SK-N-MC (cell line): ENCODE results near the gene SPATA2L.
"Not testable (repeated sequence)": the region's sequence is repeated elsewhere in the genome, so short reads cannot be mapped to it uniquely, and the experiment has no call there.

Experiments used
- DNase-seq: peaks from one replicate; pipeline ENCODE4 v3.0.0-alpha.2; 2011; ENCODE audit warnings: low read depth, low spot score
- H3K27ac ChIP-seq: fragments of 200-600 bp; sonication (generic); 2 replicates; pipeline ENCODE4 v1.5.1; 2016; ENCODE audit warnings: mixed run types
- H3K36me3 ChIP-seq: fragments of 200-600 bp; sonication (generic); 2 replicates; pipeline ENCODE4 v1.6.1; 2017; ENCODE audit warnings: antibody characterized with exemption, low read length, mixed read lengths; ENCODE audit not compliant: insufficient read depth
- H3K4me3 ChIP-seq: fragments of 200-600 bp; sonication (generic); 2 replicates; pipeline ENCODE4 v1.5.1; 2016
- H3K9ac ChIP-seq: fragments of 200-600 bp; sonication (generic); 2 replicates; pipeline ENCODE4 v1.8.0; 2017; ENCODE audit warnings: mixed run types, mixed read lengths; ENCODE audit not compliant: insufficient read length
- H3K9me3 ChIP-seq: fragments of 200-600 bp; sonication (generic); 2 replicates; pipeline ENCODE4 v1.6.1; 2017; ENCODE audit warnings: low read depth, mild to moderate bottlenecking, antibody characterized with exemption, low read length, moderate library complexity, mixed read lengths
- EZH2 ChIP-seq: fragments of 200-600 bp; sonication (generic); IDR thresholded peaks from one replicate; pipeline ENCODE4 v1.6.1; 2017; ENCODE audit warnings: antibody characterized with exemption
- FOXP2 ChIP-seq: optimal IDR thresholded peaks from 2 replicates; pipeline ENCODE3; 2011; ENCODE audit warnings: mild to moderate bottlenecking, moderate library complexity; ENCODE audit not compliant: insufficient read depth; ENCODE audit errors: extremely low read length, control extremely low read depth
- POLR2AphosphoS5 ChIP-seq: IDR thresholded peaks from 2 replicates; pipeline ENCODE4 v1.6.1; 2012; ENCODE audit warnings: mild to moderate bottlenecking, low read depth, low read length, borderline replicate concordance

The SPATA2L gene

GRCh38 chr16:89705006-89705405 lies 3.5 kb upstream of the SPATA2L start:
- H3K36me3 ChIP-seq = no peaks in the 10 kb centered on the region
- no peak overlapping the region for H3K4me3 ChIP-seq
- H3K27ac ChIP-seq = no peak overlapping the region
- no peak for DNase-seq
- H3K9ac ChIP-seq = no peak overlapping the region
- no peaks in the 10 kb centered on the region for H3K9me3 ChIP-seq
- TF ChIP-seq POLR2AphosphoS5 = no peak
- no peak for TF ChIP-seq FOXP2
- no peak for TF ChIP-seq EZH2

- no peak overlapping the region for H3K4me3 ChIP-seq
- TF ChIP-seq FOXP2 (no peak), POLR2AphosphoS5 (no peak), EZH2 (no peak)
- no peaks in the 10 kb centered on the region for H3K9me3 ChIP-seq
- DNase-seq = no peak
- no peak overlapping the region for H3K27ac ChIP-seq
- no peaks in the 10 kb centered on the region for H3K36me3 ChIP-seq
- no peak overlapping the region for H3K9ac ChIP-seq
These were observed 2.8 kb upstream of the SPATA2L start for GRCh38 chr16:89704281-89704680.

GRCh38 chr16:89700649-89701424 lies 668 bp downstream of the SPATA2L start:
- Histone ChIP-seq H3K27ac (no peak overlapping the region), H3K36me3 (no peaks in the 10 kb centered on the region), H3K9ac (peak overlapping the region; percentile 20), H3K4me3 (peak overlapping the region; percentile 79), H3K9me3 (no peaks in the 10 kb centered on the region)
- no peak for DNase-seq
- no peak for TF ChIP-seq POLR2AphosphoS5
- no peak for TF ChIP-seq EZH2
- TF ChIP-seq FOXP2 = no peak

- Histone ChIP-seq H3K9me3 (no peaks in the 10 kb centered on the region), H3K36me3 (no peaks in the 10 kb centered on the region), H3K9ac (no peak overlapping the region), H3K27ac (no peak overlapping the region), H3K4me3 (peak overlapping the region; percentile 79)
- TF ChIP-seq FOXP2 (no peak), POLR2AphosphoS5 (no peak), EZH2 (no peak)
- DNase-seq = no peak
These were observed 1.3 kb downstream of the SPATA2L start for GRCh38 chr16:89700100-89700648.

GRCh38 chr16:89699629-89700099 lies 1.8 kb downstream of the SPATA2L start:
- not testable (repeated sequence) for H3K9ac ChIP-seq, H3K36me3 ChIP-seq, H3K27ac ChIP-seq, H3K9me3 ChIP-seq, DNase-seq
- H3K4me3 ChIP-seq = peak overlapping the region; percentile 79

GRCh38 chr16:89698717-89699116 lies 2.8 kb downstream of the SPATA2L start:
- H3K9ac ChIP-seq, H3K9me3 ChIP-seq, DNase-seq, H3K27ac ChIP-seq, H3K36me3 ChIP-seq, H3K4me3 ChIP-seq: not testable (repeated sequence)

GRCh38 chr16:89697616-89698331 lies 3.7 kb downstream of the SPATA2L start:
- no peaks in the 10 kb centered on the region for H3K9me3 ChIP-seq
- TF ChIP-seq FOXP2 (no peak), POLR2AphosphoS5 (no peak), EZH2 (no peak)
- H3K27ac ChIP-seq = no peak overlapping the region
- no peak overlapping the region for H3K4me3 ChIP-seq
- H3K9ac ChIP-seq = no peak overlapping the region
- no peak for DNase-seq
- H3K36me3 ChIP-seq = peaks cover 2% of the 10 kb centered on the region; the same call in 1 of the 2 replicates

- no peak overlapping the region for H3K27ac ChIP-seq
- H3K4me3 ChIP-seq = no peak overlapping the region
- no peak overlapping the region for H3K9ac ChIP-seq
- TF ChIP-seq POLR2AphosphoS5 (no peak), EZH2 (no peak), FOXP2 (no peak)
- no peak for DNase-seq
- H3K9me3 ChIP-seq = no peaks in the 10 kb centered on the region
- peaks cover 2% of the 10 kb centered on the region; the same call in 1 of the 2 replicates for H3K36me3 ChIP-seq
These were observed 4.3 kb downstream of the SPATA2L start for GRCh38 chr16:89697161-89697615.
